ENCODE data around the gene OPCML.

The OPCML gene

GRCh38 chr11:133501643-133502539, 30.4 kb downstream of the OPCML start:
- no peak for DNase-seq

DNA sequence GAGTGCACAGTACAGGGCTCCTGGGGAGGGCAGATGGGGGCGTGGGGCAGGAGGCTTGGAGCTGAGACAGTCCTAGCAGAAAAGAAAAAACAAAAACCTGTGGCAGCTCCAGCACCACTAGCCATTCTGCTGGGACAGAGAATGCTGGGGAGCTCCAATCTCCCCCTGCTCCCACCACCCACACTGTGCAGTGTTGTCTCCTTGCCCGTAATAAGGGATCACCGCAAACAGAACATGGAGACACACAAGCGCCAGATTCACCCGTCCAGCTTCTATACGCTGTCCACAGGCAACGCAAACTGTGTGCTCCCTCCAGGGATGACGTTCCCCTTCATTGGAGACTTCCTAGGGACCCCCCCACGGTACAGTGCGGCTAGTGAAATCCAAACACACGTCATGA, 31.4 kb downstream of the OPCML start:
- DNase-seq = no peak

DNA sequence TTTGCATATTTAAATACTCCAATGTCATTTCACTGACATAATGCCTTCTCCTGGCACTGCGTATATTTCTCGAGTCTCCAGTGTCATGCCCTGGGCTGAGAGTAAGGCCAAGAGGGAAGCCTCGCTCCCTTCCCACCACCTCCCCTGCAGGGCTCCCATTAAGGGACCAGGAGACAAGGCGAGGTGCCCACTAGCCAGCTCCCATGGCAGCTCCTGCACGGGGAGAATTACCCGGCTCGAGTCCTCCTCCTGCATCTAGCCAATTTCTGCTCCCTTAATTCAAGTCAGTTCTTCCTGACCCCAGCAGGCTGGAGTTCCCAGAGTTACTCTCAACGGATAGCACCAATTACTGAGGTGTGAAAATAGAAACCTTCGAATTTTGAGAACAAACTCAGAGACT, 31.9 kb downstream of the OPCML start:
- no peak for DNase-seq

- DNase-seq = no peak
Measured at GRCh38 chr11:133498969-133499368, 33.3 kb downstream of the OPCML start.

DNA sequence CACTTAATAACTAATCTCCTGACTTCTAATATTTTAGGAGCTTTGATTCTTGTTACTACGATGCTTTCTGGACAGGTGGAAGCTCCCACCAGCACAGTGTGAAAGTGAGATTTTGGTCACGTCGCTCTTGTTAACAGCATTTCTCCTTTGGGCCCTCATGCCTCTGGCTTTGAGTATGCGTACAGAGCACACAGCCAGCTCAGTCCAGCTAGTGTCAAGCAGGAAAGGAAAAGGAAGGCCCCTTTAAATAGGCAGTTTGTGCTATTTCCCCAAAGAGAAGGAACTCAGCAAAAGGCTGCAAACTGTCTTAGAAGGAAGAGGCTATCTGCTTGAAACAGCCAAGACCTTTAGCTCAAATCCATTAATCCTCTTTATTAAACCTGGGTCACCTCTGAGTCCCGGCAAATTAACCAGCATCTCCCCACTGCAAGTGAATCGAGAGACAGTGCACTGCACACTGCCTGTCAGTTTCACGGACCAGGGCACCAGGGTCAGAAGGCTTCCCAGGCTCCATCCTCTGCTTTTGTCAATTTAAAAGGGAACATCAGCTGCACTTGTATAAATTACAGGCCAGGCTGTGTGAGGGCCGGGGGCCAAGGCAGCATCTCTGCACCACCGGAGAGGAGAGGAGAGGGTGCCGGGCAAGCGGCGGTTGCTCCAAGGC, 34.7 kb downstream of the OPCML start:
- no peak for DNase-seq

DNA sequence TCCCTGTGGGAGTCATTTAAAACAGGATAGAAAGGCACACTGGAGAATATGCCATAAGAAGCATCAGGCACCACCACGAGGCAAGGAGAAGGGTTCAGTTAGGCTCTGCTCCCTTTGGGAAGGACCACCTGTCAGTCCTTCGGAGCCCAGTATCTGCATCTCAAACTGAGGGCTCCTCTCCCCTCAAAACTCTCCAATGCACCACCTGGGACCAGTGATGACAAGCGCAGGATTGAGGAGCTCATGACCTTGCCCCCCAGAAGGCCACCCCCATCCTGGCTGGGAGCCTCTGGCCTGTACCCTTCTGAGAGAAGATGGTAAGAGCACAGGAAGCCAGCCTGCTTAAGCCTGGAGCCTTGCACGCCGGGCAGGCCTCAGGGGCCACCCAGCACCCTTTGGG, 39.4 kb downstream of the OPCML start:
- no peak for DNase-seq

DNA sequence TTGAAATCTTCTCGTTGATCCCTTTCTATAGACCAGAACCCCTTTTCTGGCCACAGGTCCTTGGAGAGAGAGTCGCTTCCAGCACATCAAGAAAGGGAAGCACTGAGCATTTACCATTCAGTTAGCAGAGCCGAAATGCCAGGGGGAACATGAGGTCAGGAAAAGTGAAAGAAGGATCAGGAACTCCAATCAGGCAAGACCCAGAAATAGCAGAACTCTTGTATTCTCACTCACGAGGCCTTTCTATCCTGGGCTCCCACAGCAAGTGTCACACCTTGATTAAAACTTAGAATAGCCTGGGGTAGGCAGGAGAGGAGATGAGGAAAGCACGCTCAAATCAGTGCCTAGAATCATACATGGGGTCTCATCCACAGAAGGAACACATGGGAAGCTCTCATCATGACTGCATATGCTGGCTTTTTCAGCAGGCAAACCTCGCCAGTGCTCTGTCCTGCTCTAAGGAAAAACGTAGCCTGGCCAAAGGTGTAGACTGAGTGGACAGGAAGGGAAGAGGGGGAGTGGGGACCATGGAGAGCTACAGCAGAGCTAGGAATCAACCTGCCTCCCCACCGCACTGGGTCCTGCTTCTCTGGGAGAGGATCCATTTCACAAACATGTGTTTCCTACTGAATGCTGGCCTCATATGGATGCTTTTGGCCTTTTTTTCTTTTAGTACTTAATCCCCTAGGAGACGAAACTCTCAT, 40.5 kb downstream of the OPCML start:
- no peak for DNase-seq

GRCh38 chr11:133480722-133481121, 51.6 kb downstream of the OPCML start:
- no peak for DNase-seq

- no peak for DNase-seq
Measured at GRCh38 chr11:133479209-133479608, 53.1 kb downstream of the OPCML start.

- DNase-seq = no peak
Measured at GRCh38 chr11:133477251-133477625, 55.1 kb downstream of the OPCML start.

DNA sequence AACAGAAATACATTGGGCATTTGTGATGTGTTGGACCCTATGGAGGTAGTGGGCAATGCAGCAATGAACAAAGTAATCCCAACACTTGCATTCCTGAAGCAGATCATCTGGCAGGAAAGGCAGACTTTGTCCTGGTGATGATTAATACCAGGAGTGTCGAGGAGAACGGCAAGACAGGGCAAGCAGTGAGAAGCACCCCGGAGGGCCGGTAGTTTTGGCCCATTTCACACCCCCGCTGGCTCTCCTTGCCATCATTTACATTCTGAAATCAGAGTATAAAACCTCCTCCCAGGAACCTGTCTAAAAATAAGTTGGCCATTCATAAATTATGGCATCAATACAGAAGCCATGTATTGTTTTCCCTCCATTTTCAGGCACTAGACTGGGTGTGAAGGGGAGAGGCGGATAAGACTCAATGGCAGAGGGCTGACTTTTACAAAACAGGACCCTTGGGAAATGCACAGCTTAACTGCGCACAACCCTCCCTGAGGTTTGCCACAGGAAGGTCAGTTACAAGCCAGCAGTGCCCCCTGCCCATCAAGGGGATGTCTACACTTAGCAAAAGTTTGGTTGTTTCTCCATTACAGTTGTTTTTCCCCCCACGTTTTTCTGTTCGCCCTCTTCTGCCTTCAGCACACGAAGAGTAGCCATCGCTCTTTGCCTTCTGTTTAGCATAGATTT, 55.6 kb downstream of the OPCML start:
- no peak for DNase-seq

DNA sequence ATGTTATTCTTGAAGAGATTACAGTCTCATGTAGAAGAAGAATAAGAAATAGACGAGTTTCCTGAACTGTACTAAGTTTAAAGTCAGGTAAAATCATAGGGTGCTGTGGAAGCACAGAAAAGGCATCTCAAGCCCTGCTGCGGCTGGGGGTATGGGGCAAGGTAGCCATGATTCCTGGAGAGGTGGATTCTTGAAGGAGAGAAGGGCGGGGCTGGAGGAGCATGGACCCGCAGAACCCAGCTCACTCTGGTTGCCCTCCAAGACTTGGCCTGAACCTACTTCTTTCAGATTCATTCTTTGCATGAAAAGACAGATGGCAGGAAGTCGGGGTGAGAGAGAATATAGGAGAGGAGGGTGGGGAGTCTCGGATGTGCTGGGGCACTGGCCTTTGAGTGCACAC, 57.8 kb downstream of the OPCML start:
- DNase-seq = no peak

GRCh38 chr11:133467686-133468085, 64.6 kb downstream of the OPCML start:
- DNase-seq = no peak

DNA sequence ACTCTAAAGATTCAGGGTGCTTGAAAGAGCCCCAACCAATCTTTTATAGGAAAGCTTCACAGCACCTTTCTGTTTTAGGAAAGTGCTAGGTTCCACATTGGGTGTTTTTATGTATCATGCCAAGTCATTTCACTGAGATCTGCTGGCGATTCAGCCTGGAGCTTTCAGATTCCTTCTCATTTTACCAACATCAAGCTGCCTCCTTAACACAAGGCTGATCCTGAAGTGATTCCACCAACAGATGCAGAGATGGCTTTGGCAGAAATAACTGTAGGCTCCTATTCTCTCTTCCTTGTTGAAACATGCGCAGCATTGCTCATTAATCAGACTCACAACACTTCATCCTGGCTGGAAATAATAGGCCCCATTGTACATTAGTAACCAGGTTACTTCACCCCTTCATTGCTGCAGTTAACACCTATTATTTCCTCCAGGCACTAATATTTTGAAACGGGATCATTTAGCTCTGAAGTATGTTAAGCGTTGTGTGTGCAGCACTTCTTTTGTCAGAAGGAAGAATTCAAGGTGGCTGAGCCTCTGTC, 89.0 kb downstream of the OPCML start:
- DNase-seq = no peak

DNA sequence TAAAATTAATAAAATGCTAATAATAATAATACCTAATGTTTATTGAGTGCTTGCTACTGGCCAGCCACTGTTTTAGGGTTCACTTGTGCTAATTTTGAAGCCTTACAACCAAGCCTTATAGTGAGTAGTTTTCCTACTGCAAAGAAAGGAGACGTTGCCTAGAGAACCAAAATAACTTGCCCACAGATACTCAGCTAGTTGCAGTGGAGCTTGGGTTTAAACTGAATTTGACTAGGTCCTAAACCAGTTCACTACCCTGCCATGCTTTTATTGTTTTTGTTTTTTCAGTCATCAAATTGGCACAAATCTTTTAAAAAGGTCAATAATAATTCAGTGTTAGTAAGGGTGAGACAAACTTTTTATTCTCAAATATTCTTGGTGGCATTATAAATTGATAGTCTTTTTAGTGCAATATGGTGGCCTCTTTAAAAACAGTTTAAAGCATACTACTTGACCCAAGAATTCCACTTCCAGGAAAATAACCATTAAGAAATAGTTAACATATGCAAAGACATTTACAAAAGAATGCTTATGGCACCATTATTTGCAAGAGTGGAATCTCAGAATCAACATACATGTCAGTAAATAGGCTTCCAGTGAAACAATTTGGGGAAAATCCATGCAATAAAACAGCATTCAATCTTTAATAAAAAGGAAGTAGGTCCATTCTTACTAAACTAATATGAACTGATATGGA, 90.2 kb downstream of the OPCML start:
- DNase-seq = no peak

DNA sequence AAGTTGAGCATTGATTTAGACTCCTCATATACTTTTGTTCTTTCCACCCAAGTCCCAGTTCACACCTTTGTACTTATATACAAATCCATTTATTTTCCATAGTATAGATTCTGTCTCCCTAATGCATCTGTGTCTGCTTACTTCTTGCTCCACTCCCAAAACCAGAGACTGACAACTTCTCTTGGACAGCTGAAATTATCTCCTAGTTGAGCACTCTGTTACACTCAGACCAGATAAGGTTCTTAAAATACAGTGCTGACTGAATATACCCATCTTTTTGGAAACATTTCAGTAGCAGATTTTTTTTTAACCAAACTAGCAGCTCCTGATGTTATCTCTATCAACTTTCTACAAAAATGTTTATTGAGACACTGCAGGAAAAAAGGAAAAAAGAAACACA, 106.3 kb downstream of the OPCML start:
- DNase-seq = no peak

DNA sequence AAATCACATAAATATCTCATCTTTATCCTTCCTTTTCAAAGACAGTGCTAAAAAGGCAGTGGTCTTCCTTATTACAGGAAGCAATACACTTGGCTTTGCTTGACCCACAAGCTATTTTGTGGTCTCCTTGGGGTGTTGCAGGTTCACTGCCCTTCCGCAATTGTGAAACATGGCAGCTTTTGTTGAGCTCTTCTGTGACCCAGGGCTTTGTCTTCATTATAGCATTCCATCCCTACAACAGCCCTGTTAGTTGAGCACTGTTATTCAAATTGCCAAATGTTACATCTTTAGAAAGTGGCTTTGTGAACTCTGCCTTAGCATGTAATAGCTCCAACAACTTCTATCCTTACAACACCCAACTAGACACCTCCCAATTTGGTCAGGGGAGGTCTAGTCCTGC, 107.1 kb downstream of the OPCML start:
- DNase-seq = no peak

DNA sequence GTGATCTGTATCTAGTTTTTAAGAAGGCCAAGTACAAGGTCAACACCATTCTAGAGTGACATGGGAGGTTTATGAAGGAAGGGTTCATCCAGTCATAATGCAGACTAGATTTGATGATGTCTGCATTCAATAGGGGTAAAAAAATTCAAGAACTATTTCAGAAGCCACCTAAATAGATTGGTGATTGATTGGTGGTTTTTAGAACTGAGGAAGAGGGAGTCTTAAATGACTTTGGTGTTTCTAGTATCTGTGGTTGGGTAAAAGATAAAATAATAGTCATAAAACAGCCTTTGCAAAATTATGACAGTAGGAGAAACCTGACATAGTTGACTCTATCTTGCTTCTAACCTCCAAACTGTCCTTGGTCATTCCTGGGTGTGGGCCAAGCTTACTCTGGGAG, 114.1 kb downstream of the OPCML start:
- DNase-seq = no peak

DNA sequence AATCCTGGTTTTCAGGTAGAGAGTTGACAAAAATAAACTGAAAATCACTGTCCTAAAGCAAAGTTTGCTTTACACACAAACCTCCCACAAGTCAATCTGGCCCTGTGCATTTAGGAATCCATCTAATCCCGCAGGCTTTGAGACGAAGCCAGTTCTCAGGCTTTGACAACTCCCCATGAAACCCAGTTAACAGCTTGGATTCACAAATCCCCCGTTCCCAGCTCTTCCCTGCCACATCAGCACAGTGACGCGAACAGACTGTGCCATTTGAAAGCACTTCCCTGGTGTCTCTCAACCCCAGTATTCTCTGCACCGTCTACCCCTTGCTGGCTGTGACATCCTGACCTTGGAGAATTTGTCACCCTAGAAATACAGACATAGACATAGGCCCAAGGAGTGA, 117.8 kb downstream of the OPCML start:
- no peak for DNase-seq

DNA sequence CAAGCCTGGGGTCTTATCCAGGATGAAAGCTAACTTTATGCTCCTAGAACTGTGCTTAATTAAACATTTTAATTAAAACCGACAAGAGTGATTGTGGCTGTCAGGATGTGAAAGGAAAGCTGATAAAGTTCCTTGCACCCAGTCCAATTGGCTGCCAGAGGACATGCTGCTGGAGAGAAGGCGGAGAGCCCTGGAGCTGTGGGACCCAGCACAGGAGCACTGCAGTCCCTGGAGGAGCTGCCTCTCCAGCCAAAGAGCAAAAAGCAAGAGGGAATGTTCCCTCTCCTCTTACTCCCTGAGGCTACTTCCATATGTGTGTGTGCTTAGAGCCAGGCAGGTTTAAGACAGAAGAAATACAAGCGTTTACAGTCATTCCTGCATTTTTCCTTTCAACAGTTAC, 118.6 kb downstream of the OPCML start:
- no peak for DNase-seq

- no peak for DNase-seq
Measured at GRCh38 chr11:133409799-133410198, 122.5 kb downstream of the OPCML start.

DNA sequence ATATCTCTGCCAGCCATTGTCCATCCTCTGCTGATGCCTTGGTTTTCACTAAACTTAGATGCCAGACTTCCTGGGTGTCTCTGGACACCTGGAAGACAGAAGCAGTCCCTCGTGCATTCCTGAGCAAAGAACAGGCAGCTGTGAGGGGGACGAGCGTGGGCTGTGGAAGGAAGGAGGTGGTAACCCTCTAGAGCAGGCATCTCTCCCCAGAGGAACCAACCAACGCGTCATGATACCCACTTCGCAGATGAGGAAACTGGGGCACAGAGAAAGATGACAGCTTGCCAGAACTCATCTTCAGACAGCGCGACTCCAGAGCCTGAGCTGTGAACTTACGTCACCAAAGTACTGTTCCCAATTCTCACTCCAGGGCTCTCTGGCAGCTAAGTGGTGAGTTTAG, 123.4 kb downstream of the OPCML start:
- DNase-seq = no peak
